EL (cell line): ENCODE measurements around the gene ELFN1.

Source experiments
- DNase-seq: peaks from one replicate; pipeline ENCODE4 v3.0.0-alpha.2; 2016

ELFN1 gene

DNA sequence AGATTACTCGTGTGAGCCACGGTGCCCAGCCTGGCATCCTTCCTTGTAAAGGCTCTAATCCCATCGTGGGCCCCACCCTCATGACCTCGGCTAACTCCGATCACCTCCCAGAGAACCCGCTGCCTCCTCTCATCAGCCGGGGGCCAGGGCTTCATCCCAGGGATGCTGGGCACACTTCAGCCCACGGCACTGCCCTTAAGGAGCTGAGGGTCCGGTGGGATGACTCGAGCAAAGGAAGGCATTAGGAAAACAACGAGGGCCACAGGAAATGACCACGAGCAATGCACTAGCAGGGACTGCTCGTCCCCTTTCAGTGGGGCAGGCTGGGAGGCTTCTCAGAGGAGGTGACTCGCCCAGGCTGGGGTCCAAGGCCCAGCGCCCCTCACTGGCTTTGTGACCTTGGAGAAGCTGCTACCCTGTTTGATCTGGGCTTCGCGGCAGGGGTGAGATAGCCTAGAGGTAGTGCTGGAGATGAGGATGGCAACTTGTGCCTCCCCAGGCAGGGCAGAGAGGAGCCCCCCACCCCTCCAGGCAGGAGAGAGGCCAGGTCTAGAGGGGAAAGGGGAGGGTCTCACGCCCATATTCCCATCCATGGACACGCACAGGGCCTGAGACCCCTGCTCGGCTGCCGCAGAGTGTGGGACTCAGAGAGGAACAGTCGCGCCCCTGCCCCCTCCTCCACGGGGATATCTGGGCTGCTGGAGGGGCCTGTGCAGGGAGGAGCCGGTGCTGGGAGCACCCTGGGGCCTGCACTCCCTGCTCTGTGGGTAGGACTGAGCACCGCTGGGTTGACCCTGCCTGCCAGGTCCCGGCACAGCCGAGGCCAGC lies 26.8 kb downstream of the ELFN1 start:
- no peak for DNase-seq

DNA sequence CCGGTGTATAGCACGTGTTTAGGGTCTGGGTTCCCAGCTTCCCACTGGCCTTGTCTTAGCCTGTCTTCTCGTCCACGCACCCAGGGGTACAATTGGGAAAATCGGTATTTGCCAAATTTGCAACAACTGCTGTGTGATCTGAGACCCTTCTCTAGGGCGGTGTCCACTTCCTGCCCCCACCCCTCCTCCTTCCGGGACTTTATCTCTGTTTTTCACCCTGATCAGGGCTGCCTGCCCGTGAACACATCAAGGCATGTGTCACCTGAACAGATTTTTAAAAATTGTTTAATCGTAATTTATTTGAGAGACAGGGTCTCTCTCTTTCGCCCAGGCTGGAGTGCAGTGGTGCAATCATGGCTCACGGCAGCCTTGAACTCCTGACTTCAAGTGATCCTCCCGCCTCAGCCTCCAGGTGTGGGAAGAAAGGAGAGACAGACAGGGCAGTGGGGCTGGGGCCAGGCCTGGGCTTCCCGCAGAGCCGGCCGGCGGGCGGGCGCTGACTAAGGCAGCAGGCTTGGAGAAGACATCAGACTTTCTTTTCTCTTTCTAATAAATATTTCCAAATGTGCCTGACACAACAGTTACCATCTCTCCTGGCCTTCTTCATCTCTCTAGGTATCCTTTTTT lies 27.5 kb downstream of the ELFN1 start:
- DNase-seq = no peak

DNA sequence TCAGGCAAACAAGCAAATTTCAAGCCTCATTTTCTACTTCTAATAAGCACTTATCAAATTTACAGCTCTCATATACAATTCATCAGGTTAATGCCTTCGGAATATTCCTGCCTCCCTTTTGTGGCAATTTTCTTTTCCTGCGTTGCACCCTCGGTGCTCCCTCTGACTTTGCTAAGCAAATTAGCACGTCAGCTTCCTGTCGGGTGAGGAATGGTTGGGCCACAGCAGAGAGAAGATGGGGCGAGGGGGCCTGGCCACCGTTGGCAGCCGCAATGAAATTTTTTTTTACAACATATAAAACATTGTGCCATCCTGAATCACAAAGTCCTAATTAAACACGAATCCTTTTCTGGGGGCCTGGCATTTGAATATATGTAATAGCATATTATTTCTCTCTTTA lies 28.1 kb downstream of the ELFN1 start:
- no peak for DNase-seq

DNA sequence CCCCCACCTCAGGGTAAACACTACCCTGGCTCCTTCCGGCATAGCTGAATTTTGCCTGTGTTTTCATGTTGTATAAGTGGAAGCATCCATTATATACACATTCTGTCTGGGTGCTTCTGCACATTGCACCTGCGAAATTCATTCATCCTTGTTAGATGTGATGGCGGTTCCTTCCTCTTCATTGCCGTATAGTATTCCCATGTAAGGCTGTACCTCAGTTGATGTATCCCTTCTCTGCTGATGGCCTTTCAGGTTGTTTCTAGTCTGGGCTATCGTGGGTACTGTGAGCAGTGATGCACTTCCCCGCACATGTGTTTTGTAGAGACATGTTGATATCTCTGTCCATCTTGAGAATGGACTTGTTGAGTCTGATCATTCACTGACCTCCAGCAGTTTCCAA lies 28.9 kb downstream of the ELFN1 start:
- no peak for DNase-seq

DNA sequence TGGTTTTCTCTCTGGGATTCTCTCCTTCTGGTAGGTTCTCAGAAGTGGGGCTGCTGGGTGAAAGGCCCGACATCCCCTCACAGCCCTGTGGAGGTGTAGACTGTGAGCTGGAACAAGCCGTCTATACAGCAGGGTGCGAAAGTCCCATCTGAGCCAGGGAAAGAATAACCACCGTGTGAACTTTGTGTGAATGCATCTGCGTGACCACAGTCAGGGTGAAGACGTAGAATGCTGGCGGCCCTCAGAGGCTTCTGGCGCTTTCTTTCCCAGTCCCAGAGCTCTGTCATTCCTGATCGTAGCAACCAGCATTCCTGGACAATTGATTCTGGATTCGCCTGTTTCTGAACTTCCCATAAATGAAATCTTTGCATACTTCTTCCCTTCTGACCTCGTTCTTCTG lies 30.0 kb downstream of the ELFN1 start:
- no peak for DNase-seq

DNA sequence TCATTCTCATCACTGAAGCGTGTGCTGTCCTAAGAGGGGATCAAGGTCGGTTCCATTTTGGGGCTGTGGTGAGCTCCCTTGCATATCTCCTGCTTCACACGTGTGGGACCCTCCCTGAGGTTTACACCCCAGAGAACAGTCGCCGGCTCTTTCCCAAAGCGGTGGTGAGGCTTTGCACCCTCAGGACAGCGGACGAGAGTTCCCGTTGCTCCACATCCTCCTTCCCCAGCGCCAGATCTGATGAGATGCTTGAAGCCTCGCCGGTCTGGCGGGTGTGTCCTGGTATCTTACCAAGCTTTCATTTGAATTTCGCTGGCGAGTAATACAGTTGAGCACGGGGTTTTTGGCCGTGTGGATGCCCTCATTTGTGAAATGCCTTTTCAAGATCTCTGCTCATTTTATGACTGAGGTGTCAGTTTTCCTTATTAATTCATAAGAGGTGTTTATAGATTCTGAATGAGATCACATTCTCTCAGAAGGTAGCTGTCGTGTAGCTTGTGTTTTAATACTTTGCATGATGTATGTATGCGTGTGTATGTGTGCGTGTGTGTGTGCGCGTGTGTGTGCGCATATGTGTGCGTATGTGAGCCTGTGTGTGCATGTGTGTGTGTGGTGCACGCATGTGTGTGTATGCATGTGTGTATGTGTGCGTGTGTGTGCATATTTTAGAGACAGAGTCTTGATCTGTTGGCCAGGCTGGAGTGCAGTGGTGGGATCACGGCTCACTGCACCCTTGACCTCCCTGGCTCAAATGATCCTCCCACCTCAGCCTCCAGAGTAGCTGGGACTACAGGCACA lies 30.7 kb downstream of the ELFN1 start:
- no peak for DNase-seq

DNA sequence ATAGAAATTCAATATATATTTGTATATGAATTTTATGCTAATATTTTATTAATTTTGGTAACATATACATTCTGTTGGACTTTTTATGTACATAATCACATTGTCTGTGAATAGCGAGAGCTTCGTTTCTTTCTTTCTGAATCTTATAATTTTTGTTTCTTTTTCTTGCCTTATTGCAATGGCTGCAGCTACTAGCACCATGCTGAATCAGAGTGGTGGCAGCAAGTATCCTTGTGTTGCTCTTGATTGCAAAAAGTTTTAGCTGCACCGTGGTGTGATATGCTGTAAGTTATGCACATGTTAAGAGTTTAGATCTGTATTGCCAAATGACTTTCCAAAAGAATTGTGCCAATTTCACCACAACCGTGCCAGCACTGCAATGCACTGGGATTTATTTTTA lies 32.6 kb downstream of the ELFN1 start:
- no peak for DNase-seq

DNA sequence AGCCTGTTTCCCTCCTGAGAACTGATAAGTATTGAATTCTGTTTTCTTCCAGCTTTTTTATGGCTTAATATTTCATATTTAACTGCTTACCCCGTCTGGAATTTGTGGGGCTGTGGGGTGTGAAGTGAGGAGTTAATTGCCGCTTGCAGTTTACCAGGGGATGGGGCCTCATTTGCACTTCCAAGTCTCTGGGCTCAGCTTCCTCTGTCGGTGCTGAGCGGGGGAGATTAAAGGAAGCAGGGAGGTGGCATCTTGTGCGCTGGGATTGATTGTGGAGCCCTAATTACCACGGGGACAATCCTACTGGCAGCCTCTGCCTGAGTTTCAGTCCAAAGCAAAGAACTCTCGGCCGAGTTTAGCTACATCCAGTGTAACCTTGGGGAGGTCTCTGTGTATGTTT lies 33.4 kb downstream of the ELFN1 start:
- no peak for DNase-seq

DNA sequence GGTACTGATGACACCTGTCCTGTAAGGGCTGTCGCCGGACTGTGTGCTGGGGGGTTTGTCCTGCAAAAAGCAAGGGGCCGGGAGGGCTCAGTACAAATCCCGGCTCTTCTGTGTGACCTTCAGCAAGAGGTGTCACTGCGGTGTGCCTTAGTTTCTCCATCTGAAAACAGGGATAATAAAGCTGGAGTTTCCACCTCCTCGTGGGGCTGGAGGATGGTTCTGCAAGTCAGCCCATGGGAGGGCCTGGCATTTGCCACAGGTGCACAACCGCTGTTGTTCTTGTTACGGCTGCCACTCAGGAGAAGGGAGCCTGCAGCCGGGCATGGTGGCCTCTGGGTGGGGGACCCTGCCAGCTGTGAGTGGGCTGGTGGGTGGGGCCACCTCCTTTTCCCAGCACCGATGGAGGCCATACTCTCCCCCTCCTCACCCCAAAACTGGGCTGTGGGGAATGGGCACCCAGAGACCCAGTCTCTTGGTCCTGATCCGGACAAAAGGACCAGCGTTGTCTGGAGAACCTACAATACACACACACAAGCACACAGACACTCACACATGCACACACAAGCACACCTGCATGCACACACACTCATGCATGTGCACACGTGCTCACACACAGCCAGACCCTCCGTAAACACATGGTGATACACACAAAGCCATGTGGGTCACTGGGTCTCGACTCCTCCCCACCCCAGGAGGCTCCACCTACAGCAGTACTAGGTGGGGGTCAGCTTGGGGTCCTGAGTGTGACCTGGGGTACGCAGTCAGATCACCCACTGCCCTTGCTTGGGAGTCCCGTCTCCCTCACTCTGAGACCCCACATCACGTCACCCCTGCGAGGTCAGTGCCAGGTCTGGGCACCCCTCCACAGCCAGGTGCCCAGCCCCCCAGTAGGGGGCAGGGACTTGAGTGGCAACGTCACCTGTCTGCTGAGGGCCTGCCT lies 34.1 kb downstream of the ELFN1 start:
- DNase-seq = no peak

DNA sequence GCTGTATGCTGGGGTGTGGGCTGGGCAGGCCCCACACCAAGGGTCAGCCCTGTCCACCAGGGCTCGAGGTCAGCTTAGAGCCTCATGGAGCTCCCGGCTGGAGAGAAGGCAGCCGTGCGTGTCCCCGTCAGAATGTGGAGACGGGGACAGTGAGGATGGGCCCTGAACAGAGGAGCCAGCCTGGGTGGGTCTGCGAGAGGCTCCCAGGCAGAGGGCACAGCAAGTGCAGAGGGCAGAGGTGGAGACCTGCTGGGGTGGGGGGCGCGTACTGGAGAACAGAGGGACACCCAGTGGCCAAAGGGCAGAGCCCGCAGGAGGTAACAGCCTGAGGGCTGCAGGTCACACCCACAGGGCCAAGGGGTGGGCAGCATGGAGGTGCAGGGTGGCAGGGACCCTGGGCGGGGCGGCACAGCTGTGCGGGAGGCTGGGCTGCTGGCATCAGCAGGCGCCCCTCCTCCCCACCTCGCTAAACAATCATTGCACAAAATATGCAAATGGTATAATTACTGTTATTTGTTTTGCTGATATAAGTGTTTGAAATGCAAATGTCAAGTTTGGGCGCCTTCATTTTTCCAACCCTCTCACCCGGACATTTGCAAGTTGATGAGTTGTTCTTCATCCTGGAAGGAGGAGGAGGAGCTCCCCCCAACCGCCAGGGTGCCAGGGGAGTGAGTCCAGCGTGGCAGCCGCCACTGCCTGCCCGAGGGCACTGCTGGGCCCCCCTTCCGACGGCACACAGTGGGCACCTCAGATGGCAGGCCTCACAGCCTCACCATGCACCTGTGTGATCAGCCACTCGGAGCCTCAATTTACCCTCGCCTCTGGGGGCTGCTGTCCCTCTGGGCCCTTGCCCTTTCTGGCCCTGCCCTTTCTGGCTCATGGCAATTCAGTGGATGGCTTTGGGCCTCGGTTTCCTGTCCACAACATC lies 35.0 kb downstream of the ELFN1 start:
- no peak for DNase-seq

DNA sequence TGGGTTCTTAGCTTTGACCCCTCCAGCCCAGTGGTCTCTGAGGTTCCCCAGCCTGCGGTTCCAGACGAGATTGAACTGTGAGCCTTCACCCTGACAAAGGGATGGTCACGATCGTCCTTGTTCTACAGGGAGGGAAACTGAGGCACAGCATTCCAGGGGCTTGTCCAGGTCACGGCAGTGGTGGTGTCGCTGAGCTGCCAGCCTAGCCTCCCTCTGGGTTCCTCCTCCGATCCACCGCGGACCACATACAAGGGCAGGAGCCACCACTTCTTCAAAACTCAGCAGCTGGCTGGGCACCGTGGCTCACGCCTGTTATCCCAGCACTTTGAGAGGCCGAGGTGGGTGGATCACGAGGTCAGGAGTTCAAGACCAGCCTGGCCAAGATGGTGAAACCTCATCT lies 35.8 kb downstream of the ELFN1 start:
- DNase-seq = no peak

DNA sequence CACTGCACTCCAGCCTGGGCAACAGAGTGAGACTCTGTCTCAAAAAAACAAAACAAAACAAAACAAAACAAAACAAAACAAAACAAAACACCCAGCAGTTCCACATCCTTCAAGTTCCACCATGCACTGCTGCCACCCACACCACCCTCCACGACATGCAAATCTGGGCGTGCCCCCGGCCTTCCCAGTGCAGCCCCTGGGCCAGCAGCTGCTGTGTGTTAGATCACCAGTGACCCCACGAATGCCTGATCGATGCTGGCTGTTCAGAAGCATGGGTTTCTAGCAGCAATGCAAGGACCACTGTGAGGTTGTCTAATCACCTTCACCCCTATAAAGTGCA lies 36.3 kb downstream of the ELFN1 start:
- DNase-seq = no peak

DNA sequence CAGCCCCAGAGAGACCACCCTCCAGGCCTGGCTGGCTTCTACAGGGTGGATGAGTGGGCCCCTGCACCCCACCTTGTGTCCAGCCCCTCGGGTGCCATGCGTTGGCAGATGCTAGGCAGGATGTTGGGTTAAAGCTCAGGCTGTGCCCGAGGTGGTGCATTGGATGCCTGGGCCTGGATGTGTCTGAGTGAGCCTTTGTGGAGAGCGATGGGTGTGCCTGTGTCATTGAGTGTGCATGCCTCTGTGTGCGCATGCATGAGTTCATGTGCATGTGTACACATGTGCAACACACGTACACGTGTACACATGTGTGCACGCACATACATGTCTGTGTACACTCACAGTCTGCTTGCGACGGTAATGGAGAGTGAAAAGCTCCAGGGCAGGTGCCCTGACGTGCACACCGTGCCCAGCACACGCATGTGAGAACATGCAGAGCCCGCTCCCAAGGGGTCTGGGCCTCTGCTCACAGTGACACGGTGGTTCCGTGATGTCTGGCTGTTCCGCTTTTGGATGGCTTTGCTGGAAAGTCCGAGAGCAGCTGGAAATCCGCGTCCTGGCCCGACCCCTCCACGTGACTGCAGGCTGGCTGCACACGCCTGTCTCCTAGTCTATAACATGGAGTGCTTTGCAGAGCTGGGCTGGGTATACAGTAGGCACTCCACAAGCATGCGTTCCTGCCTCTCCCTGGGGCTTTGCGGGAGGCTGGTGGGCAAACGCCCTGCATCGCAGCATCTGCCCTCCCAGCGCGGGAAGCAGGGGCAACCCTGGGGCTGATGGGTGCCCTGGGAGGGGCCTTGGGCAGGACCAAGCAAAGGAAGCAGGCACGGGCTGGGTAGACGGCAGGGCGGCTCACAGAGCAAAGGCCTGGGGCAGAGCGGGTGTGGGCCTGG lies 36.9 kb downstream of the ELFN1 start:
- no peak for DNase-seq

DNA sequence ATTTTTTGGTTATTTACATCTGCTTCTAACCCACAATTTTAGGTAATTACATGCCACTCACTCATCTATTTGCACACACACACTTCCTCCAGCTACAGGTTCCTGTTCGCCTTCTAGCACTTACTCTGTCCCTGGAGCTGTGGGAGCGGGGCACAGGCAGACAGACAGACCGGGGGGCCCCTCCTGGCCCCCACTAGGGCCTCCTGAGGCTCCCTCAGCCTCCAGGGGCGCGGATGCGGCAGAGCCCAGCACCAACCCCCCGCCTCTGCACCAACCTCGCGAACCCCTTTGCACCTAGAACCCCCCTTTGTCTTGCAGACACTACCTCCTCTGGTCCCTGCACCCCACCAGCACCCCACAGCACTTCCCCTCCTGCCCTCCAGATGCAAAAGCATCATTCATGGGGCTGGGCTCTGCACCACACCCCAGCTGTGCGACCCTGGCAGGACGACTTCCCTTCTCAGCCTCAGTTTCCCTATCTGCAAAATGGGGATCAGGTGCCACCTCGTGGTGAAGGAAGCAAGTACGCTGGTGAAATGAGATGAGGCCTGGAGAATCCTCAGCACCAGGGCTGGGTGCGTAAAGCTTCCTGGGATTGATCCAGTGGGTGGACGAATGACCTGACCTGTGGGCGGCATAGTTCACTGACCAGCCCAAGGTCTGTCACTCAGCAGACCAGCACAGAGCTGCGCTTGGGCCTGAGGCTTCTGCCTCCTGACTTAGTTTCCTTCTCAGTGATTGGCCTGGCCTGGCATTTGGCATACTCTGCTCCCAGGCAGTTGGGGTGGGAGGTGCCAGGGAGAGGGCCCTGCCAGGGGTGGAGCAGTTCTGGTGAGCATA lies 37.9 kb downstream of the ELFN1 start:
- no peak for DNase-seq

DNA sequence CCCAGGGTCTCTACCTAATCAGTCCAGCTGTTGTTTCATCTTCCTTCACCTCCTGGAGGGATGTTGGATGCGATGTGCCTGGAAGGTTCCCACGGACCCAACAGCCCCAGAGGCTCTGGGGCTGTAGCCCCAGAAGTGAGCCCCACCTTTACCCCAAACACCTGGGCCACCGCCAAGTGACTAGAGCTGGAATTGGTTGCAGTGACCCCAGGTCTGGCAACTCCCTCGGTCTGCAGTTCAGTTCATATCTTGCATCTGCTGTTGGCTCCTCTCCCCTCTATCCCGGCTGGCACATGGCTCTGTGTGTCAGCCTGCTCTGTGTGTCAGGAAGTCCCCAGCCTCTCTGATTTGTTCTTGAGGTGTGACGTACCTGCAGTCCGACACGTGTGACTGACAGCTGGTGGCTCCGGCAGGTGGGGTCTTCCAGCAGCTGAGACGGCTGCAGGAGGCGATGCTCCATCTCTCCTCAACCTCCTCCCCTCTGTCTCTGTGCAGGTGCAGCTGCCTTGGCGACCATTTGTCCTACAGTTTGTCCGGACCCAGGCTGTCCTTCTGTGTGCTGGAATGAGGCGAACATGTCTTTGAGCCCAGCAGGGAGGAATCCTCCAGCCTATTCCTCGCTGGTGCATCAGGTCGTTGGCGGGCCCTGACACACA lies 38.6 kb downstream of the ELFN1 start:
- DNase-seq = no peak

DNA sequence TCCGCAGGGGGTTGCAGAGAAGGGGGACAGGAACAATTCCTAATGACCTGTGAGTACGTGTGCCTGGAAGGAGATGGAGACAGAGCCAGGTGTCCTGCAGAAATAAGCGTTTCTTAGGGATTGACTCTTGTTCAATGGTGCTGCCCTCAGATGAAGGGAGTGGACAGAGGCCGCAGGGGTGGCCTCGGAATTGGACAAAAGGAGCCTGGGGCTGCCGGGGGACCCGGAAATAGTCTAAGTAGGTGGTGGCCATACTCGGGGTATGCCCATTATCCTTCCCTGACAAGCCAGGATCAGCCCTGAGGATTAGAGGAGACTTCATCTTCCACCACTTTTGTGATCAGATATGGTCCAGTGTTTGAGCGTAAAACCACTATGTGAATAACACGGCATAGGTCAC lies 39.2 kb downstream of the ELFN1 start:
- DNase-seq = no peak

DNA sequence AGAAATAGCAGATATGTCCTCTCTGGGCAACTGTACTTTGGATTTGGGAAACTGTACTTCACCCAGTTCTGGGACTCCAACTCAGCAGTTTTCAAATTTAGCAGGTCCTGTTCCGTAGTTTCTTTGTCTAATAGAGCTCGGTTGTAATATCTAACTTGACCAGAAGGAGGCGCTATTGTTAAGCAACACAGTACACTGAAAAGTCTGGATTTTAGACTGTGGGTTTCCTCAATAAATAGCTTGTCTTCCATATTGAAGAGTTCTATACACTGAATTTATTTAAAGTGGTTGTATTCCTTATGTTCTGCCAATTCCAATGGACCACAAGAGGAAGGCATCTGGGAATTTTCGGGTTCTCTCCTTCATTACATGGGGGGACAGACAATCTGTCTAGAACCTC lies 39.8 kb downstream of the ELFN1 start:
- DNase-seq = no peak

DNA sequence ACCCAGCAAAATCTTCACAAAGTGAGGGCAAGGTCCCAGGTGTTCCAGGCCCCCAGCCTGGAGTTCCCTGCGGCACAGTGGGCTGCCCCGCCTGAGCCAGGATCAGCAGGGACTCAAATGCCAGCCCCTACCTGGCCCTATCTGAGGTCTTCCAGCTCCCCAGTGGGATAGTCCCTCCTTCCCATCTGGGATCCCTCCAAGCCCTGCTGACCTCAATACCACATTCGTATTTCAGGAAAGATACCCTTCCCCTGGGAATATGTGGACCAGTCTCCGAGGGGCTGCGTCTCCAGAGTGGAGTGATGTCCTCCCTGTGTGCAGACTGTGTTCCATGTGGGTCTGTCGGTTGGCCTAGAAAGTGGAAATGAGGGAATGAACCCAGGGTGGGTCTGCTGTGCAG lies 40.9 kb downstream of the ELFN1 start:
- no peak for DNase-seq

DNA sequence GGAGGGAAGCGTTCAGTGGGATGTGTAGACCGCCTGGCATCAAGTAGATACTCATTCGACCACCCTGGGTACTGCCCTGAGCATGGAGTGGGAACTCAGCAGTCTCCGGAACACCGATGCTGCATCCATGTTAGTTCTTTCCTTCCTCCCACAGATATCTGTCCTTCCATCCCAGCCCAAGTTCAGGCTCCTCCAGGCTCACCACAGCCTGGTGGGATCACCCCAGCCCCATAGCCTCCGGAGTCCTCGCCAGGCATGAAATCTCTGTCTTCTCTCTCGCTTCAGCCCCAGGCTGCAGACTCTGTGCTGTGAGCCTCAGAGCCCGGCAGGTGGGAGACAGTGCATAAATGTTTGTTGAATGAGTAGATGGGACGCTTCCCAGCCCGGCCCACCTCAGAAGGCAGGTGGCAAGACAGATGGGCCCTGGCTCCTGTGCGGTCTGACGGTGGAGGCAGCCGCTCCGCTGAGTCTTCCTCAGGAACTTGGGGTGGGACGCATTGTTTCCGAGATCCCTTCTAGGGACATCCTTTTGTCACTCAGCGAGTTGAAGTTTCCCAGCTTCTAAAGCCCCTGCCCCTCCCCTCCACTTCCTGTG lies 42.9 kb downstream of the ELFN1 start:
- DNase-seq = no peak
